Measurements from ENCODE around the gene ICAM4.

Gene ICAM4

GRCh38 chr19:10328558-10329429, 42.0 kb downstream of the ICAM4 start:
- TF ChIP-seq POLR2AphosphoS5 (IDR thresholded peaks at IDR 0.05; ENCODE audit: low read depth, low read length) (no peak), REST (IDR thresholded peaks at IDR 0.05; ENCODE audit: insufficient read depth in 1 of 2, low read depth in 2 of 2, low read length in 2 of 2) (no peak), SIN3A (IDR thresholded peaks at IDR 0.05; ENCODE audit: borderline replicate concordance, insufficient read depth, low read length) (no peak), FOXP2 (optimal IDR thresholded peaks at IDR 0.05; ENCODE audit: borderline replicate concordance, extremely low read depth, extremely low read length, insufficient read depth) (no peak), TAF1 (IDR thresholded peaks at IDR 0.05; ENCODE audit: borderline replicate concordance, insufficient read depth, low read length) (no peak)

GRCh38 chr19:10329555-10329954, 42.8 kb downstream of the ICAM4 start:
- no peak for TF ChIP-seq REST (IDR thresholded peaks at IDR 0.05; ENCODE audit: insufficient read depth in 1 of 2, low read depth in 2 of 2, low read length in 2 of 2)
- no peak for TF ChIP-seq FOXP2 (optimal IDR thresholded peaks at IDR 0.05; ENCODE audit: borderline replicate concordance, extremely low read depth, extremely low read length, insufficient read depth)
- TF ChIP-seq TAF1 (IDR thresholded peaks at IDR 0.05; ENCODE audit: borderline replicate concordance, insufficient read depth, low read length) = no peak
- TF ChIP-seq SIN3A (IDR thresholded peaks at IDR 0.05; ENCODE audit: borderline replicate concordance, insufficient read depth, low read length) = no peak
- no peak for TF ChIP-seq POLR2AphosphoS5 (IDR thresholded peaks at IDR 0.05; ENCODE audit: low read depth, low read length)

GRCh38 chr19:10332158-10332964, 45.6 kb downstream of the ICAM4 start:
- TF ChIP-seq TAF1 (IDR thresholded peaks at IDR 0.05; ENCODE audit: borderline replicate concordance, insufficient read depth, low read length) = peak; percentile 31; the same call in 1 of the 2 replicates
- TF ChIP-seq POLR2AphosphoS5 (IDR thresholded peaks at IDR 0.05; ENCODE audit: low read depth, low read length) = no peak; the same call in 1 of the 2 replicates
- peak; percentile 69; the same call in 1 of the 2 replicates for TF ChIP-seq SIN3A (IDR thresholded peaks at IDR 0.05; ENCODE audit: borderline replicate concordance, insufficient read depth, low read length)

- TF ChIP-seq REST (IDR thresholded peaks at IDR 0.05; ENCODE audit: insufficient read depth in 1 of 2, low read depth in 2 of 2, low read length in 2 of 2) (no peak), FOXP2 (optimal IDR thresholded peaks at IDR 0.05; ENCODE audit: borderline replicate concordance, extremely low read depth, extremely low read length, insufficient read depth) (peak; percentile 53), SIN3A (IDR thresholded peaks at IDR 0.05; ENCODE audit: borderline replicate concordance, insufficient read depth, low read length) (peak; percentile 10; the same call in 1 of the 2 replicates), TAF1 (IDR thresholded peaks at IDR 0.05; ENCODE audit: borderline replicate concordance, insufficient read depth, low read length) (peak; percentile 88), POLR2AphosphoS5 (IDR thresholded peaks at IDR 0.05; ENCODE audit: low read depth, low read length) (peak; percentile 84)
These were observed 46.4 kb downstream of the ICAM4 start, which contains the start of gene RAVER1 for GRCh38 chr19:10332965-10333757. Gene RAVER1 (minus strand): TSS chr19:10333529. CDS start chr19:10333507, 22 bp downstream.
